Natural killer cell (primary cell): ENCODE data around the gene ARHGAP26. TPM values are rescaled to one million over a fixed set of nuclear protein-coding genes. Genes with fewer than 3 reads are reported as not detected.

Experiments used
- ATAC-seq, 3 donors: fragments of 150-1000 bp in 2 of 3; fragments of 200-7000 bp in 1 of 3; cut with Tn5 transposase; 1 replicate in 1 of 3; 2 replicates in 2 of 3; pipeline ENCODE4 v1.10.0; 2021; ENCODE audit warnings: mild to moderate bottlenecking in 2 of 3, moderate library complexity in 2 of 3
- DNase-seq, 2 donors: peaks; one replicate each; pipeline versions ENCODE4 v3.0.0 to v3.0.0-alpha.2; 2013 to 2021; ENCODE audit warnings: mixed read lengths in 1 of 2
- H3K27ac ChIP-seq: one replicate; pipeline ENCODE4 v1.5.1; 2013; ENCODE audit warnings: mild to moderate bottlenecking, low read length
- H3K27me3 ChIP-seq: one replicate; pipeline ENCODE4 v1.6.1; 2013; ENCODE audit warnings: low read length; ENCODE audit not compliant: control insufficient read depth, insufficient read depth
- H3K36me3 ChIP-seq: one replicate; pipeline ENCODE4 v1.6.1; 2013; ENCODE audit warnings: low read length; ENCODE audit not compliant: control insufficient read depth, insufficient read depth
- H3K4me1 ChIP-seq: one replicate; pipeline ENCODE4 v1.6.1; 2013; ENCODE audit warnings: low read length; ENCODE audit not compliant: control insufficient read depth, insufficient read depth
- H3K4me3 ChIP-seq: one replicate; pipeline ENCODE4 v1.5.1; 2013; ENCODE audit warnings: low read length
- H3K9me3 ChIP-seq: one replicate; pipeline ENCODE4 v1.6.1; 2013; ENCODE audit warnings: low read length; ENCODE audit not compliant: control insufficient read depth, insufficient read depth
- H3K27ac Mint-ChIP-seq, 2 donors: one replicate each; pipeline ENCODE4 v1.8.0; 2022; ENCODE audit warnings: mild to moderate bottlenecking in 2 of 2, mixed read lengths in 2 of 2, moderate library complexity in 1 of 2
- H3K27me3 Mint-ChIP-seq, 2 donors: one replicate each; pipeline ENCODE4 v1.8.0; 2022; ENCODE audit warnings: low read depth in 2 of 2, mixed read lengths in 2 of 2
- H3K36me3 Mint-ChIP-seq: one replicate; pipeline ENCODE4 v1.8.0; 2022; ENCODE audit warnings: mixed read lengths
- H3K4me1 Mint-ChIP-seq, 2 donors: one replicate each; pipeline ENCODE4 v1.8.0; 2022; ENCODE audit warnings: mixed read lengths in 2 of 2
- H3K4me3 Mint-ChIP-seq: one replicate; pipeline ENCODE4 v1.8.0; 2022; ENCODE audit warnings: mild to moderate bottlenecking, moderate library complexity, mixed read lengths
- H3K9me3 Mint-ChIP-seq, 2 donors: one replicate each; pipeline ENCODE4 v1.8.0; 2022; ENCODE audit warnings: mixed read lengths in 2 of 2
- WGBS: methylation state at CpG from one replicate; pipeline ENCODE4 v1.1.7; 2013; ENCODE audit warnings: missing lambda C conversion rate; ENCODE audit not compliant: insufficient coverage; 5-methylcytosine and 5-hydroxymethylcytosine counted together
- intact Hi-C: fragments of 100-400 bp; cut with micrococcal nuclease; formaldehyde crosslinking; loops from one replicate; pipeline ENCODE4 v1.14.2; 2022
- total RNA-seq, 4 donors: library from RNA; stranded (reverse); fragments of 120-200 nt in 1 of 4; gene quantifications; one replicate each; pipeline versions ENCODE4 v1.2.3 to v1.2.4, GENCODE V29; 2013 to 2022
- TF ChIP-seq, protein P1 (sequence below): fragments of 200-600 bp; IDR thresholded peaks from one replicate; pipeline ENCODE4 v1.8.0; 2022; ENCODE audit warnings: antibody characterized with exemption

Gene ARHGAP26
- total RNA-seq, 3 donors from 2014 or later (not counting 1 experiment from before 2014, with no cell fraction given) = 153 to 159 (median 158) TPM

DNA sequence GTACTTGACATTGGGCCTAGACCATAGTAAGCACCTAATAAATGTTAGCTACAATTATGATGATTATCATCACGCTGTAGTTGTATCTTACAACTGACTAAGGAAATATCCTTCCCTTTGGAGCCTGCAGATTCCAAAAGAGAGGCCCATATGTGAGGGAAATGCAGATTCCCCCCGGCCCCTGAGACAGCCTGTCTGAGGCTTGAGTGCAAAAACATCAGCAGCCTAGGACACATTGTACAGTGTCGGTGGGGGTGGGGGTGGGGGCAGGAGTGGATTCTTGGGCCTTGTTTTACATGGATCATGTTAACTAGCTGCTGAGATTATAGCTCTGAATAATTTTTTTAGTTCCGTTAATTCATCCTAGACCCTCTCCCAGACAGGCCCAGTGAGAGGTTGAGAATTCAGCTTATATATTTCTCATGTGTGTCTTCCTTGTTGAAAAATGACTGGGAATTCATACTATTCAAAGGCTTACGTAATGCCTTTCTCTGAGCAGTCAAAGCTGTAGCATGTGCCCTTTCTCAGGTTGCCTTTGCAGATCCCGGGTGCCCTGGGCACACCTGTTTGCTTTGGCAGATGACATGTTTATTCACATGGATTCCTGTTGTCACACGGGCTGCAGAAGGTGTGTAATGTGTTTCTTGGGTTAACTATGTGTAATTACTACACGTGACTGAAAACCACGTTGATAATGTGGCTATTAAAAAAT lies 370.5 kb downstream of the ARHGAP26 start:
- DNase-seq (no peak), ATAC-seq (no peak)
- Mint-ChIP-seq H3K4me3 (no peak overlapping the region), H3K4me1 (peaks cover 30% of the 10 kb centered on the region in 2 donors), H3K27ac (no peak overlapping the region), H3K27me3 (no peaks in the 10 kb centered on the region), H3K9me3 (no peaks in the 10 kb centered on the region), H3K36me3 (no peaks in the 10 kb centered on the region)
- no peaks in the 10 kb centered on the region for H3K4me1 ChIP-seq
- H3K4me3 ChIP-seq = no peak overlapping the region
- H3K27ac ChIP-seq = no peak overlapping the region
- H3K36me3 ChIP-seq = peaks cover 19% of the 10 kb centered on the region
- H3K27me3 ChIP-seq = no peaks in the 10 kb centered on the region
- WGBS = 93% methylated on average over 8 of the region's 9 CpGs
- no peaks in the 10 kb centered on the region for H3K9me3 ChIP-seq
- TF ChIP-seq, protein P1, sequence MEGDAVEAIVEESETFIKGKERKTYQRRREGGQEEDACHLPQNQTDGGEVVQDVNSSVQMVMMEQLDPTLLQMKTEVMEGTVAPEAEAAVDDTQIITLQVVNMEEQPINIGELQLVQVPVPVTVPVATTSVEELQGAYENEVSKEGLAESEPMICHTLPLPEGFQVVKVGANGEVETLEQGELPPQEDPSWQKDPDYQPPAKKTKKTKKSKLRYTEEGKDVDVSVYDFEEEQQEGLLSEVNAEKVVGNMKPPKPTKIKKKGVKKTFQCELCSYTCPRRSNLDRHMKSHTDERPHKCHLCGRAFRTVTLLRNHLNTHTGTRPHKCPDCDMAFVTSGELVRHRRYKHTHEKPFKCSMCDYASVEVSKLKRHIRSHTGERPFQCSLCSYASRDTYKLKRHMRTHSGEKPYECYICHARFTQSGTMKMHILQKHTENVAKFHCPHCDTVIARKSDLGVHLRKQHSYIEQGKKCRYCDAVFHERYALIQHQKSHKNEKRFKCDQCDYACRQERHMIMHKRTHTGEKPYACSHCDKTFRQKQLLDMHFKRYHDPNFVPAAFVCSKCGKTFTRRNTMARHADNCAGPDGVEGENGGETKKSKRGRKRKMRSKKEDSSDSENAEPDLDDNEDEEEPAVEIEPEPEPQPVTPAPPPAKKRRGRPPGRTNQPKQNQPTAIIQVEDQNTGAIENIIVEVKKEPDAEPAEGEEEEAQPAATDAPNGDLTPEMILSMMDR = no peak
- intact Hi-C loops = no loop called here

DNA sequence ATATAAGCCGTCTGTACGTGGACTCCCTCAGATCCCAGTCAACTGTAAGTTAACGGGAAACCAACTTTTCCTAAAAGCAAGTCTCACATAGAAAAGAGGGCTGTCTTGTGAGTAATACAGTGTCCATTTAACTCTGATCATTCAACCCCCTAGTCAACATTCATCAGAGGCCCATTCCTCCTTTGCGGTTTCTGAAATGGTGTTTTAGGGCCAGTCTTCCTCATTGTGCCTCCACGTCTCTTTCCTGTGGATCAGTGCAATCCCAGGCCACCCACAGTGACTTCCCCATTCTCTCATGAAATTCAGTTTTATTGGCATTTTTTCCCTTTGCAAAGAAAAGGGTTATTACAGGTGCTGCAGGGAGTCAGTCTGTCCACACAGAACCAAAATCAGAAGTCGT lies 371.5 kb downstream of the ARHGAP26 start:
- Histone ChIP-seq H3K27me3 (no peaks in the 10 kb centered on the region), H3K27ac (no peak overlapping the region), H3K9me3 (no peaks in the 10 kb centered on the region), H3K4me3 (no peak overlapping the region), H3K36me3 (peaks cover 18% of the 10 kb centered on the region), H3K4me1 (no peaks in the 10 kb centered on the region)
- DNase-seq (no peak), ATAC-seq (no peak)
- Mint-ChIP-seq H3K27me3 (no peaks in the 10 kb centered on the region), H3K4me3 (no peak overlapping the region), H3K9me3 (no peaks in the 10 kb centered on the region), H3K4me1 (peaks cover 26 to 37% of the 10 kb centered on the region in 2 donors), H3K27ac (no peak overlapping the region), H3K36me3 (no peaks in the 10 kb centered on the region)
- TF ChIP-seq, protein P1 = no peak
- intact Hi-C loops = no loop called here
- 78% methylated on average over 5 of the region's 6 CpGs for WGBS

DNA sequence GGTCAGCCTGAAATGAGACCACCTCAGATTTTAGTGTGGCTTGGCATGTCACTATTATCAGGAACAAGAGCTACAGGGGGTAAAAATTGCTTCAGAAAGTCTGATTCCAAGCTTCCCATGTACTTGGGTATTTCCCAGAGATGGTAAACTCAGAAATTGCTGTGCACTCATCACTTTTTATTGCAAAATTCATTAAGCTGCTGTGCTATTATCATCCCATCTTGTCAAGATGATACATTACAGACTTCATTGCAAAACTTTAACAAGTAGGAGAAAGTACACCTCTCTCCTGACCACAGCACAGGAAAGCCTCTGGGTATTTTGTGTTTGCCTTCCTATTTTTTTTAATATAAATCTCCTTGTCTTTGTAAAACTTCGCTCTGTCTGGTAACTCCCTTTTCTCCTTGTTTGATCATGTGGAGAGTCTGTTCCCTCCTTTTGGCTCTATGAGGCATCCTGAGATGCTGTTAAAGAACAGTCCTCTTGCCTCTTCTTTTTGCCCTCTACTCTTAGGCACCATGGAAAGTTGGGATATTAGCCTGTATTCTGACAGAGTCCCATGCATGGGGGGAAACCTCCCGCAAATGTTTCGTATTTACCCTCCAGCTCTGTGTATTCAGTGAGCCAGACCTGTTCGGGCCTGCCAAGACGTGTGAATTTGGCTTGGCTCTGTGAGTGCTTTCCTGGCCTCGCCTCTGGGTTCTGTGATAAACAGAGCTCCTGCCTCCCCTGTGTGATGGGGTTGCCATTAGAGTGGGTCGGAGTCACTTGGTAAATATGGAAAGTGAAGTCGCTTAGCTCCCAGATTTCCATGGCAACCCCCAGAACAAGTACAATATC lies 372.6 kb downstream of the ARHGAP26 start:
- no peaks in the 10 kb centered on the region for H3K27me3 Mint-ChIP-seq
- H3K36me3 ChIP-seq = peaks cover 15% of the 10 kb centered on the region
- WGBS = 92% methylated on average over 8 of the region's 8 CpGs
- no peaks in the 10 kb centered on the region for H3K9me3 Mint-ChIP-seq
- H3K4me3 Mint-ChIP-seq = no peak overlapping the region
- H3K27ac ChIP-seq = no peak overlapping the region
- H3K9me3 ChIP-seq = no peaks in the 10 kb centered on the region
- H3K4me3 ChIP-seq = no peak overlapping the region
- intact Hi-C loops = no loop called here
- no peaks in the 10 kb centered on the region for H3K27me3 ChIP-seq
- ATAC-seq = no peak
- DNase-seq = no peak
- peaks cover 17 to 42% of the 10 kb centered on the region in 2 donors for H3K4me1 Mint-ChIP-seq
- peaks cover 4% of the 10 kb centered on the region for H3K36me3 Mint-ChIP-seq
- TF ChIP-seq, protein P1 = no peak
- H3K27ac Mint-ChIP-seq = no peak overlapping the region
- no peaks in the 10 kb centered on the region for H3K4me1 ChIP-seq
